Thoracic aorta (tissue), 2 donors: ENCODE measurements around the gene PPM1H. TPM values are rescaled to one million over a fixed set of nuclear protein-coding genes. Genes with fewer than 3 reads are reported as not detected.
A peak's percentile ranks its signal among the peaks of the same experiment; 100 is the strongest.

Experiments used
- ATAC-seq: fragments of 150-250 bp; one replicate; pipeline ENCODE4 v1.8.0; 2017; ENCODE audit warnings: low read depth; ENCODE audit not compliant: insufficient number of reproducible peaks, low FRiP score
- DNase-seq: peaks from one replicate; pipeline ENCODE4 v3.0.0-alpha.2; 2020; ENCODE audit warnings: low spot score
- H3K27ac ChIP-seq, 2 donors: fragments of 200-600 bp; sonication (generic); 1 replicate in 1 of 2; 2 replicates in 1 of 2; pipeline ENCODE4 v1.5.1; 2016; ENCODE audit warnings: mild to moderate bottlenecking in 2 of 2, moderate library complexity in 2 of 2
- H3K27me3 ChIP-seq: fragments of 200-600 bp; sonication (generic); replicated peaks from 2 replicates; pipeline ENCODE4 v1.6.0; 2016; ENCODE audit warnings: mild to moderate bottlenecking; ENCODE audit not compliant: insufficient read depth
- H3K36me3 ChIP-seq: fragments of 200-600 bp; sonication (generic); one replicate; pipeline ENCODE4 v1.5.1; 2016
- H3K4me1 ChIP-seq, 2 donors: fragments of 200-600 bp; sonication (generic); 1 replicate in 1 of 2; 2 replicates in 1 of 2; pipeline versions ENCODE4 v1.5.1 to v1.6.0; 2016; ENCODE audit warnings: low read depth in 2 of 2, mild to moderate bottlenecking in 1 of 2; ENCODE audit not compliant: control insufficient read depth in 1 of 2
- H3K4me3 ChIP-seq: fragments of 200-600 bp; sonication (generic); 2 replicates; pipeline ENCODE4 v1.5.1; 2016; ENCODE audit warnings: mild to moderate bottlenecking
- H3K9me3 ChIP-seq: fragments of 200-600 bp; sonication (generic); 2 replicates; pipeline ENCODE4 v1.5.1; 2016
- total RNA-seq, 2 donors: library from RNA; depleted of rRNA; stranded (reverse); fragments of >200 nt; gene quantifications; one replicate each; pipeline versions ENCODE4 v1.1.0 to v1.2.3, GENCODE V29; 2016
- TF ChIP-seq, protein P1 (sequence below): fragments of 200-600 bp; sonication (generic); IDR thresholded peaks from one replicate; pipeline ENCODE4 v1.5.1; 2019; ENCODE audit warnings: antibody characterized with exemption

PPM1H gene
- total RNA-seq, 2 donors from 2014 or later, result 9.1 to 10.3 TPM

DNA sequence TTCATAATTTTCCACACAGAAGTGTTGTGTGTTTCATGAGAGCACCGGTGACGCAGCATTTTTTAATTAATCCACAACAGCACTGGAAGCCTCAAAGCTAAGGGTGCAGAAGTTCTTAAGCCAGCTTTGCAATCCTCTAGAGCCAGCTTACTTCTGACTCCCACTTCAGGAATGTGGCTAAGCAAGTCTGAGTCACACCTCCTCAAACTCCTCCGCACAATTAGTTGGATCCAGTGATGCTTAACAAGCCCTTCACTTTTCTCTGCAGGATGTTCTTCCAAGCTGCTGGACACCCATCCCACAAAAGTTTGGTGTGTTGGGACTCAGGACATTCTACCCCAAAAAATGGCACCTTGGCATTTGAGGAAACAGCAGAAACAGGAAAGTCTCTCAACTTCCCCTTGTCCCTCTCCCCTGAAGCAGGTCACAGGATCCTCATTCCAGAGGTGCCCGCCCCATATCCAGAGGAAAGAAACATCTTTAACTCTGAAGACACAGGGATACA lies 210.0 kb downstream of the PPM1H start:
- H3K9me3 ChIP-seq, result no peaks in the 10 kb centered on the region
- H3K4me3 ChIP-seq, result no peak overlapping the region
- ATAC-seq (peak; percentile 96), DNase-seq (peak; percentile 20)
- H3K4me1 ChIP-seq, result peaks cover 17 to 34% of the 10 kb centered on the region in 2 donors
- no peaks in the 10 kb centered on the region for H3K27me3 ChIP-seq
- peak overlapping the region; percentile 32 to 52 for H3K27ac ChIP-seq
- TF ChIP-seq, protein P1, sequence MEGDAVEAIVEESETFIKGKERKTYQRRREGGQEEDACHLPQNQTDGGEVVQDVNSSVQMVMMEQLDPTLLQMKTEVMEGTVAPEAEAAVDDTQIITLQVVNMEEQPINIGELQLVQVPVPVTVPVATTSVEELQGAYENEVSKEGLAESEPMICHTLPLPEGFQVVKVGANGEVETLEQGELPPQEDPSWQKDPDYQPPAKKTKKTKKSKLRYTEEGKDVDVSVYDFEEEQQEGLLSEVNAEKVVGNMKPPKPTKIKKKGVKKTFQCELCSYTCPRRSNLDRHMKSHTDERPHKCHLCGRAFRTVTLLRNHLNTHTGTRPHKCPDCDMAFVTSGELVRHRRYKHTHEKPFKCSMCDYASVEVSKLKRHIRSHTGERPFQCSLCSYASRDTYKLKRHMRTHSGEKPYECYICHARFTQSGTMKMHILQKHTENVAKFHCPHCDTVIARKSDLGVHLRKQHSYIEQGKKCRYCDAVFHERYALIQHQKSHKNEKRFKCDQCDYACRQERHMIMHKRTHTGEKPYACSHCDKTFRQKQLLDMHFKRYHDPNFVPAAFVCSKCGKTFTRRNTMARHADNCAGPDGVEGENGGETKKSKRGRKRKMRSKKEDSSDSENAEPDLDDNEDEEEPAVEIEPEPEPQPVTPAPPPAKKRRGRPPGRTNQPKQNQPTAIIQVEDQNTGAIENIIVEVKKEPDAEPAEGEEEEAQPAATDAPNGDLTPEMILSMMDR, result no peak
- no peaks in the 10 kb centered on the region for H3K36me3 ChIP-seq

DNA sequence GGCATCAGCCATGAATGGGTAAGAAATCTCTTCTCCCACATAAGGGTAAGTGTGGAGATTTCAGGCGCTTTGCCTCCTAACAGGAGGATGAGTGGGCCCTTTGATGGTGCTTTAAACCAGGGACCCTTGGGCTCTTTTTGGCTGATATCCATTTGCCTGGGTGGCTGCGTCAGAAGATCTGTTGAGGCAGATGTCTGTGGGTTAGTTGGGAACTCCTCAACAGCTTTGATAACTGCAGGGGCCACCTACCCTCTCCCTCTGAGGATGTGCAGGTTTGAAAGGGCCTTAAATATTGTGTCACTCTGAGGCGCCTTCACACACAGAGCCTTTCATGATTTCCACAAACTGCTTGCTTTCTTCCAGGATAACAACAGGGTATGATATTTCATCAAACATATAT lies 210.7 kb downstream of the PPM1H start:
- Histone ChIP-seq H3K9me3 (no peaks in the 10 kb centered on the region), H3K4me3 (no peak overlapping the region), H3K27me3 (no peaks in the 10 kb centered on the region), H3K27ac (peak overlapping the region in 1 of 2 donors; percentile 52), H3K36me3 (no peaks in the 10 kb centered on the region), H3K4me1 (peaks cover 11 to 28% of the 10 kb centered on the region in 2 donors)
- DNase-seq (no peak), ATAC-seq (no peak)
- TF ChIP-seq, protein P1, result no peak

- Histone ChIP-seq H3K36me3 (no peaks in the 10 kb centered on the region), H3K27me3 (no peaks in the 10 kb centered on the region), H3K9me3 (no peaks in the 10 kb centered on the region), H3K27ac (no peak overlapping the region), H3K4me3 (no peak overlapping the region), H3K4me1 (peaks cover 14 to 34% of the 10 kb centered on the region in 2 donors)
- no peak for DNase-seq
- TF ChIP-seq, protein P1, result no peak
- ATAC-seq, result no peak
These were observed 211.8 kb downstream of the PPM1H start for GRCh38 chr12:62722971-62723680.

- no peaks in the 10 kb centered on the region for H3K9me3 ChIP-seq
- no peaks in the 10 kb centered on the region for H3K27me3 ChIP-seq
- no peak for DNase-seq
- H3K27ac ChIP-seq, result no peak overlapping the region
- no peak for ATAC-seq
- TF ChIP-seq, protein P1, result no peak
- H3K36me3 ChIP-seq, result no peaks in the 10 kb centered on the region
- peaks cover 14 to 34% of the 10 kb centered on the region in 2 donors for H3K4me1 ChIP-seq
- no peak overlapping the region for H3K4me3 ChIP-seq
These were observed 214.2 kb downstream of the PPM1H start for GRCh38 chr12:62720661-62721330.

GRCh38 chr12:62720025-62720424 lies 214.9 kb downstream of the PPM1H start:
- H3K36me3 ChIP-seq, result no peaks in the 10 kb centered on the region
- no peak for ATAC-seq
- DNase-seq, result no peak
- TF ChIP-seq, protein P1, result no peak
- H3K4me1 ChIP-seq, result peaks cover 11 to 29% of the 10 kb centered on the region in 2 donors
- no peaks in the 10 kb centered on the region for H3K27me3 ChIP-seq
- no peak overlapping the region for H3K4me3 ChIP-seq
- no peaks in the 10 kb centered on the region for H3K9me3 ChIP-seq
- H3K27ac ChIP-seq, result no peak overlapping the region
